Measurements from ENCODE around the gene VWA7. TPM values are rescaled to one million over a fixed set of nuclear protein-coding genes. Genes with fewer than 3 reads are reported as not detected.
A peak's percentile ranks its signal among the peaks of the same experiment; 100 is the strongest.

The VWA7 gene
- total RNA-seq, 1 experiment from 2014 or later = 2.1 TPM

DNA sequence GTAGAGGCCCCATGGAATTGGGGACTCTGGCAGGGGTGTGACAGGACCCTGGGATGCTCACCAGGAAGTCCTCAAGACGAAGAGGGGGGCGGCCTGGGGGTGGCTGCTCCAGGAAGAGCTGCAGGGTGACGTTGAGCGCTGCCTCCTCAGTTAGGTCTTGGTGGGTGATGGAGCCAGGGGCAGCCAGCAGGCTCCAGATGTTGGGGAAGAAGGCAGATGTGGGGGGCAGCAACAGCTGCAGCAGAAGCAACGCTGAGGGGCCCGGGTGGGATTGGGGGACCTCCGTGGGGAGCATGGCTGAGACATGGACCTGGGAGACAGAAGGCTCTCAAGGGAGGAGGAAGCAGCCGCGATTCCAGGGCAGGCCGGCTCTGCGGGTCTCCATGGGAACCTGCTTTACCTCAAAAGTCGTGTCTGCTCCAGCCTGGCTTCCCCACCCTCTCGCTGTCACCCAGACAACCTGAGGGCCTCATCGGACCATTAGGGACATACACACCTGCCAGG is 591 bp downstream of the VWA7 start:
- peak; percentile 74 for DNase-seq
- Histone ChIP-seq H3K27me3 (ENCODE audit: control insufficient read depth, insufficient read depth, low read length) (no peaks in the 10 kb centered on the region), H3K4me3 (ENCODE audit: insufficient read depth, low read depth, low read length) (no peak overlapping the region), H3K36me3 (replicated peaks; ENCODE audit: control insufficient read depth, insufficient read depth, low read length) (peaks cover 13% of the 10 kb centered on the region)

DNA sequence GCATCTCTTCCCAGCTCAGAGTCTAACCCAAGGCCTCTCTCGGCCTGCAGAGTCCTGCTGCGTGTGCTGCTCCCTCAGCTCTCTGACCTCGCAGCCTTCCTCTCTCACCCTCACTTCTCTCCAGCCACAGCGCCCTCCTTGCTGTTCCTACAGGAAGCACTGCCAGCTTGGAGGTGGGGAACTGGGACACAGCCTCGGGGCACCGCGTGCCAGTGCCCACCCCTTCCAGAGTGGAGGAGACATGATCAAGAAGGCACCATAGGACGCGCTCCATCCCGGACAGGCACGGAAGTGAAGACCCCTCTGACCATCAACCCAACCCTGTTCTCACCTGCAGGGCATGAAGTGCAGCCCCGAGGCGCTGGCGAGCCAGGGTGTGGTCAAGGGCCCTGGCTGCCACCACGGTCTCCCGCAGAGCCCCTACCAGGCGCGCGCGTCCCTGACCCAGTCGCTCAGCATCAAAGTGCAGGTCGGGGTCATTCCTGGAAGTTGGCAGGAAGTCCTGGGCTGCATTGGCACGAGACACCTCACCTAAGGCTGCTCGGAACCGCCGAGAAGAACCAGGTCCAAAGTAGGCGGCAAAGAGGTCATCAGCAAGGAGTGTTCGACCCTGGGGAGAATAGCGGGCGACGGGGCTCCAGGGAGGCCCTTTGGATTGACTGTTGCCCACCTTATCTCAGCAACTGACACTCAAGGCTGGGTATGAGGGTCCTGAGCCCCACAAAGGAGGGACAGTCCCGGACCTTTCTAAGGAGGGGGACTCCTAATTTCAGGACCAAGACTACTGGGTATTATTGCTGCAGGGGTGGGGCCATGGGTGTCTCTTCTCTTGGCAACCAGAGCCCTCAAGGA is 1.3 kb downstream of the VWA7 start:
- no peak overlapping the region for H3K4me3 ChIP-seq (ENCODE audit: insufficient read depth, low read depth, low read length)
- H3K27me3 ChIP-seq (ENCODE audit: control insufficient read depth, insufficient read depth, low read length) = no peaks in the 10 kb centered on the region
- H3K36me3 ChIP-seq (replicated peaks; ENCODE audit: control insufficient read depth, insufficient read depth, low read length) = peaks cover 11% of the 10 kb centered on the region
- peak; percentile 43 for DNase-seq

- Histone ChIP-seq H3K36me3 (replicated peaks; ENCODE audit: control insufficient read depth, insufficient read depth, low read length) (peaks cover 4% of the 10 kb centered on the region), H3K4me3 (ENCODE audit: insufficient read depth, low read depth, low read length) (no peak overlapping the region), H3K27me3 (ENCODE audit: control insufficient read depth, insufficient read depth, low read length) (no peaks in the 10 kb centered on the region)
- DNase-seq = no peak
Observed at GRCh38 chr6:31775184-31775583, 1.9 kb downstream of the VWA7 start.

- no peaks in the 10 kb centered on the region for H3K27me3 ChIP-seq (ENCODE audit: control insufficient read depth, insufficient read depth, low read length)
- peak; percentile 6 for DNase-seq
- no peaks in the 10 kb centered on the region for H3K36me3 ChIP-seq (replicated peaks; ENCODE audit: control insufficient read depth, insufficient read depth, low read length)
- H3K4me3 ChIP-seq (ENCODE audit: insufficient read depth, low read depth, low read length) = no peak overlapping the region
Observed at GRCh38 chr6:31771992-31772358, 5.2 kb downstream of the VWA7 start.

DNA sequence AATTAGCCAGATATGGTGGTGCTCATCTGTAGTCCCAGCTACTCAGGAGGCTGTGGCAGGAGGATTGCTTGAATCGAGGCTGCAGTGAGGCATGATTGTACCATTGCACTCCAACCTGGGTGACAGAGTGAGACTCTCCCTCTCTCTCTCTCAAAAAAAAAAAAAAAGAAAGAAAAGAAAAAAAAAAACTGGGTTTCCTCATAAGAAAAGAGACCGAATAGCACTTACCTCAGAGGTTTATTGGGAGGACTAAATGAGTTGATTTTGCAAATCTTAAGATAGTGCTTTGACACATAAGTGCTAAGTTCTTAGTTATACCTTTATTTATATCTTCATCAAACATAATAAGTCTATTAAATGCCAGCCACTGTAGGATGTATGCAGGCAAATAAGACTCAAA is 6.3 kb downstream of the VWA7 start:
- H3K36me3 ChIP-seq (replicated peaks; ENCODE audit: control insufficient read depth, insufficient read depth, low read length) = no peaks in the 10 kb centered on the region
- H3K27me3 ChIP-seq (ENCODE audit: control insufficient read depth, insufficient read depth, low read length) = no peaks in the 10 kb centered on the region; the same call in 1 of the 2 replicates
- H3K4me3 ChIP-seq (ENCODE audit: insufficient read depth, low read depth, low read length) = no peak overlapping the region
- DNase-seq = peak; percentile 15

- peak; percentile 98 for DNase-seq
- Histone ChIP-seq H3K4me3 (ENCODE audit: insufficient read depth, low read depth, low read length) (no peak overlapping the region), H3K36me3 (replicated peaks; ENCODE audit: control insufficient read depth, insufficient read depth, low read length) (no peaks in the 10 kb centered on the region), H3K27me3 (ENCODE audit: control insufficient read depth, insufficient read depth, low read length) (no peaks in the 10 kb centered on the region; the same call in 1 of the 2 replicates)
Observed at GRCh38 chr6:31769684-31770371, 7.3 kb downstream of the VWA7 start.

GRCh38 chr6:31768363-31769257 is 8.5 kb downstream of the VWA7 start:
- DNase-seq = peak; percentile 17
- Histone ChIP-seq H3K4me3 (ENCODE audit: insufficient read depth, low read depth, low read length) (no peak overlapping the region), H3K27me3 (ENCODE audit: control insufficient read depth, insufficient read depth, low read length) (no peaks in the 10 kb centered on the region; the same call in 1 of the 2 replicates), H3K36me3 (replicated peaks; ENCODE audit: control insufficient read depth, insufficient read depth, low read length) (peaks cover 3% of the 10 kb centered on the region)

DNA sequence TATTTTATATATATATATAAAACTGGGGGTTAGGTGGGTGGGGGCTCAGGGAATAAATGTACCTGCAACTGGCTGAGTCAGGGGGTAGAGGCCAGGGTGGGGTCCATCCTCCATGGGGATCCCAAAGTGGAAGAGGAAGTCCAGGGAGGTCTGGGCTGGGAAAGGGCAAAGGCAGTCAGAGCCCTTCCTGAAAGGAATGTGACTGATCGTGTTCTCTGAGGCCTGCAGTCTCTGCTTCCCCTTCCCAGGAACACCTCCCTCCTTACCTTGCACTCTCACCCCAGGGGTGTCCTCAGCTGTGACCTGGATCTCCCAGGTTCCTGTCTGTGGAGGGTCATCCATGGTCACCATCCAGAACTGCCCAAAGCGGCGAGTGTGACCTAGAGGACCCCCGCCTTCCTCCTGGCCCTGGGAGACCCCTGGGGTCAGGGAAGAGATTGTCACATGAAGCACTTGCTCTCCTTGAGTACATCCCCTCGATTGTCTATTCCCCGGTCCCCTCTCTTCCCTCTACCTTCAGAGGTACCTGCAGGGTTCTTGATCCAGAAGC is 10.0 kb downstream of the VWA7 start:
- DNase-seq = peak; percentile 53
- H3K36me3 ChIP-seq (replicated peaks; ENCODE audit: control insufficient read depth, insufficient read depth, low read length) = peaks cover 3% of the 10 kb centered on the region
- H3K27me3 ChIP-seq (ENCODE audit: control insufficient read depth, insufficient read depth, low read length) = no peaks in the 10 kb centered on the region; the same call in 1 of the 2 replicates
- no peak overlapping the region for H3K4me3 ChIP-seq (ENCODE audit: insufficient read depth, low read depth, low read length)

- Histone ChIP-seq H3K4me3 (ENCODE audit: insufficient read depth, low read depth, low read length) (peak overlapping the region; percentile 48), H3K36me3 (replicated peaks; ENCODE audit: control insufficient read depth, insufficient read depth, low read length) (peaks cover 11% of the 10 kb centered on the region), H3K27me3 (ENCODE audit: control insufficient read depth, insufficient read depth, low read length) (no peaks in the 10 kb centered on the region; the same call in 1 of the 2 replicates)
- DNase-seq = peak; percentile 95
Observed at GRCh38 chr6:31765910-31766794, 11.0 kb downstream of the VWA7 start.

- Histone ChIP-seq H3K4me3 (ENCODE audit: insufficient read depth, low read depth, low read length) (no peak overlapping the region), H3K27me3 (ENCODE audit: control insufficient read depth, insufficient read depth, low read length) (no peaks in the 10 kb centered on the region; the same call in 1 of the 2 replicates), H3K36me3 (replicated peaks; ENCODE audit: control insufficient read depth, insufficient read depth, low read length) (peaks cover 15% of the 10 kb centered on the region)
- DNase-seq = no peak
Observed at GRCh38 chr6:31765559-31765909, 11.6 kb downstream of the VWA7 start.

DNA sequence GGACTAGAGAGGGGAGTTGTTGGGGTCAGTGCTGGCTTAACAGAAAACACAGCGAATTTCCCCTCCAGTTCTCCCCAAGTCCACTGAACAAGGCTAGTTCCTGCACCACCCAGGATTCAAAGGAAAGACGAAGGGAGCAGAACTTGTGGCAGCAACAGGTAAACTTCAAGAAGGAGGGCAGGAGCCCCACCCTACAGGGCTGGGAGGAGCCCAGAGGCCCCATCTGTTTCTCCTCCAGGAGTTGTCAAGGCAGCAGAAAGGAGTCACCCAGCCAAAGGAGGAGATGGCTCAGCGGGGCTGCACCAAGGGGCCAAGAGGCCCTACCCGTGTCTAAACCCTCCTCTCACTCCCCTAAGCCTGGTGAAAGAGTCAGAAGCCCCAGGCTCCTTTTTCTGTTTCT is 12.9 kb downstream of the VWA7 start:
- Histone ChIP-seq H3K27me3 (ENCODE audit: control insufficient read depth, insufficient read depth, low read length) (no peaks in the 10 kb centered on the region; the same call in 1 of the 2 replicates), H3K4me3 (ENCODE audit: insufficient read depth, low read depth, low read length) (no peak overlapping the region), H3K36me3 (replicated peaks; ENCODE audit: control insufficient read depth, insufficient read depth, low read length) (peaks cover 21% of the 10 kb centered on the region)
- DNase-seq = peak; percentile 40

- Histone ChIP-seq H3K36me3 (replicated peaks; ENCODE audit: control insufficient read depth, insufficient read depth, low read length) (peaks cover 22% of the 10 kb centered on the region), H3K4me3 (ENCODE audit: insufficient read depth, low read depth, low read length) (no peak overlapping the region), H3K27me3 (ENCODE audit: control insufficient read depth, insufficient read depth, low read length) (no peaks in the 10 kb centered on the region; the same call in 1 of the 2 replicates)
- peak; percentile 78 for DNase-seq
Observed at GRCh38 chr6:31763619-31763940, 13.5 kb downstream of the VWA7 start.

DNA sequence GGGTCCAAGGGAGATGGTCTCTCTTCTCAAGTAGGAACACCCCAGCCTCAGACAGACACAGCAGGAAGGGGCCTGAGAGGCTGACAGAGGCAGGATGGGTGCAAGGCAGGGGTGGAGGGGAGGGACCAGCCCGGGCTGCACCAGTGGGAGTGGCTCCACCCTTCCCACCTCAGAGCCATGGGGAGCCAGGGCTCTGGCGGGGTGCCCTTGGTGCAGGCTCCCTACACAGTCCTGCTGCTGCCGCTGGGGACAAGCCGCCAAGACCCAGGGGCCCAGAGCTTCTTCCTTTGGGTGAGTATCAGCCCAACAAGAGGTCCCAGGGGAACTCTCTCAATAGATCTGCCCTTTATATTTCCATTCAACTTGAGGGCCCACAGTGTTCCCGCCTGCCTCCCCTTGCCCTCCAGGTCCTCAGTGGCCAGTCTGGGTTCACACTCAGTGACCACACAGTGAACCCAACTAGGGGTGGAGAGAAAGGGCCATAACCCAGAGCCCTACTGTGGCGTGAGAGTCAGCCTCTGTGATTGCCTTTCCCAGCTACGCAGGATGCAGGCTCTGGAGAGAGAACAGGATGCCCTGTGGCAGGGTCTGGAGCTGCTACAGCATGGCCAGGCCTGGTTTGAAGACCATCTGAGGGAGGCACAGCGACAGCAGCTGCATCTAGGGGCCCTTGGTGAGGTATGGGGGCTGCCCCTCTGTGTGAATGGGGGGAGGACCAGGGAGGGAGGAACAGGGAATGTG is 14.1 kb downstream of the VWA7 start:
- Histone ChIP-seq H3K36me3 (replicated peaks; ENCODE audit: control insufficient read depth, insufficient read depth, low read length) (peaks cover 22% of the 10 kb centered on the region), H3K27me3 (ENCODE audit: control insufficient read depth, insufficient read depth, low read length) (no peaks in the 10 kb centered on the region; the same call in 1 of the 2 replicates), H3K4me3 (ENCODE audit: insufficient read depth, low read depth, low read length) (no peak overlapping the region)
- DNase-seq = peak; percentile 43

Data from H7 (cell line).